HepG2 (cell line): ENCODE data around the gene GYG1.

Experiments
- BCLAF1 ChIP-seq: fragments of 450-650 bp; IDR thresholded peaks from 2 replicates; pipeline ENCODE4 v1.6.1; 2017; ENCODE audit warnings: mild to moderate bottlenecking
- CHCHD3 ChIP-seq: sonication (generic); formaldehyde crosslinking; IDR thresholded peaks from 2 replicates; pipeline ENCODE4 v1.8.0; 2022; ENCODE audit warnings: mild to moderate bottlenecking, missing genetic modification reagents, moderate library complexity
- FOXP1 ChIP-seq, 2 experiments: fragments of 450-650 bp in 1 of 2; IDR thresholded peaks; 2 replicates each; pipeline ENCODE4 v1.6.1; 2017 to 2018; ENCODE audit warnings: antibody characterized with exemption in 1 of 2
- HDAC2 ChIP-seq: sonication (generic); formaldehyde crosslinking; IDR thresholded peaks from 2 replicates; pipeline ENCODE4 v1.4.0; 2020; ENCODE audit warnings: missing genetic modification reagents
- LRRFIP1 ChIP-seq: sonication (generic); formaldehyde crosslinking; conservative IDR thresholded peaks from 2 replicates; pipeline ENCODE4 v1.4.0; 2020; ENCODE audit warnings: missing genetic modification reagents
- MAX ChIP-seq: IDR thresholded peaks from 2 replicates; pipeline ENCODE4 v1.6.1; 2012; ENCODE audit warnings: inconsistent platforms
- MED1 ChIP-seq: sonication (generic); formaldehyde crosslinking; IDR thresholded peaks from 2 replicates; pipeline ENCODE4 v1.4.0; 2020; ENCODE audit warnings: missing genetic modification reagents
- ZBTB1 ChIP-seq: sonication (generic); formaldehyde crosslinking; IDR thresholded peaks from 2 replicates; pipeline ENCODE4 v1.4.0; 2020; ENCODE audit warnings: missing genetic modification reagents, borderline replicate concordance
- ZBTB33 ChIP-seq: sonication (generic); formaldehyde crosslinking; IDR thresholded peaks from 2 replicates; pipeline ENCODE4 v1.4.0; 2020; ENCODE audit warnings: missing genetic modification reagents
- ZBTB7A ChIP-seq: sonication (generic); formaldehyde crosslinking; IDR thresholded peaks from 2 replicates; pipeline ENCODE4 v1.8.0; 2022; ENCODE audit warnings: mild to moderate bottlenecking, missing genetic modification reagents
- ZNF274 ChIP-seq: sonication (generic); formaldehyde crosslinking; IDR thresholded peaks from 2 replicates; pipeline ENCODE4 v1.5.1; 2020; ENCODE audit warnings: mild to moderate bottlenecking, missing genetic modification reagents
- TF ChIP-seq, protein P1 (sequence below): sonication (generic); formaldehyde crosslinking; IDR thresholded peaks from 2 replicates; pipeline ENCODE4 v1.5.0; 2020; ENCODE audit warnings: mild to moderate bottlenecking, missing genetic modification reagents, moderate library complexity

DNA sequence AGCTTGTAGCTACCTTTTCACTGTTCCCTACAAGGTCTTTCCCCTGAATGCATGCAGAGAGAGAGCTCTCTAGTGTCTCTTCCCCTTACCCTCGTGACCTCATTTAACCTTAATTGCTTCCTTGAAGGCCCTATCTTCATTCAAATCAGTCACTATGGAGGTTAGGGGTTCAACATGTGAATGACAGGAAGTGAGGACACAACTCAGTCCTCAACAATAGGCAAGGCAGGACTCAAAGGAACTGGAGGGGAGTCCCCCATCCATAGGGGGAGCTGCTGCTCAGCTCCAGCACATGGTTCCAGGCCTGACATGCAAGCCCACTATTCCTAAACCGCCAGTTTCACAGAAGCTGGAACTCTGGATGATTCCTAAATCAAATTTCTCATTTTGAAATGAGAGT lies 33.8 kb upstream of the GYG1 start:
- TF ChIP-seq, protein P1, sequence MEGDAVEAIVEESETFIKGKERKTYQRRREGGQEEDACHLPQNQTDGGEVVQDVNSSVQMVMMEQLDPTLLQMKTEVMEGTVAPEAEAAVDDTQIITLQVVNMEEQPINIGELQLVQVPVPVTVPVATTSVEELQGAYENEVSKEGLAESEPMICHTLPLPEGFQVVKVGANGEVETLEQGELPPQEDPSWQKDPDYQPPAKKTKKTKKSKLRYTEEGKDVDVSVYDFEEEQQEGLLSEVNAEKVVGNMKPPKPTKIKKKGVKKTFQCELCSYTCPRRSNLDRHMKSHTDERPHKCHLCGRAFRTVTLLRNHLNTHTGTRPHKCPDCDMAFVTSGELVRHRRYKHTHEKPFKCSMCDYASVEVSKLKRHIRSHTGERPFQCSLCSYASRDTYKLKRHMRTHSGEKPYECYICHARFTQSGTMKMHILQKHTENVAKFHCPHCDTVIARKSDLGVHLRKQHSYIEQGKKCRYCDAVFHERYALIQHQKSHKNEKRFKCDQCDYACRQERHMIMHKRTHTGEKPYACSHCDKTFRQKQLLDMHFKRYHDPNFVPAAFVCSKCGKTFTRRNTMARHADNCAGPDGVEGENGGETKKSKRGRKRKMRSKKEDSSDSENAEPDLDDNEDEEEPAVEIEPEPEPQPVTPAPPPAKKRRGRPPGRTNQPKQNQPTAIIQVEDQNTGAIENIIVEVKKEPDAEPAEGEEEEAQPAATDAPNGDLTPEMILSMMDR (CRISPR knock-in tag), result peak; percentile 77
- TF ChIP-seq BCLAF1 (no peak), ZNF274 (CRISPR knock-in tag) (no peak), ZBTB1 (no peak), CHCHD3 (CRISPR knock-in tag) (no peak), LRRFIP1 (CRISPR knock-in tag) (no peak), MED1 (peak; percentile 28; the same call in 1 of the 2 replicates), FOXP1 (IDR thresholded peaks at IDR 0.05) (no peak), FOXP1 (CRISPR knock-in tag; IDR thresholded peaks at IDR 0.05) (no peak), ZBTB33 (CRISPR knock-in tag) (peak; percentile 70), ZBTB7A (CRISPR knock-in tag) (no peak), HDAC2 (no peak), MAX (peak; percentile 59; the same call in 1 of the 2 replicates)
